ENCODE measurements around the gene UBTF. TPM values are rescaled to one million over a fixed set of nuclear protein-coding genes. Genes with fewer than 3 reads are reported as not detected.

Gene UBTF
- total RNA-seq, 4 donors from 2014 or later, result 38.9 to 57.4 (median 51.0) TPM

- DNase-seq, result no peak
- WGBS, 2 donors, result 80 to 93% methylated on average over 2 to 3 of the region's 14 CpGs
- Histone ChIP-seq H3K27me3 (no peaks in the 10 kb centered on the region), H3K36me3 (peaks cover 7 to 65% (median 8%) of the 10 kb centered on the region in 3 donors), H3K9me3 (no peaks in the 10 kb centered on the region), H3K4me1 (no peaks in the 10 kb centered on the region), H3K27ac (no peak overlapping the region), H3K4me3 (no peak overlapping the region)
- intact Hi-C loops (cut with DNase I), result no loop called here
- TF ChIP-seq CTCF (IDR thresholded peaks at IDR 0.05) (no peak), POLR2A (IDR thresholded peaks at IDR 0.05) (no peak)
Observed at GRCh38 chr17:44178133-44178532, 41.3 kb downstream of the UBTF start.

- no peak for TF ChIP-seq POLR2A (IDR thresholded peaks at IDR 0.05)
- no peak for TF ChIP-seq CTCF (IDR thresholded peaks at IDR 0.05)
- Histone ChIP-seq H3K36me3 (peaks cover 7 to 60% (median 8%) of the 10 kb centered on the region in 3 donors), H3K27me3 (no peaks in the 10 kb centered on the region), H3K4me3 (no peak overlapping the region), H3K9me3 (no peaks in the 10 kb centered on the region), H3K27ac (no peak overlapping the region), H3K4me1 (no peaks in the 10 kb centered on the region)
- DNase-seq, result no peak
- intact Hi-C loops (cut with DNase I), result no loop called here
- WGBS, 2 donors, result 90% methylated on average over 2 of the region's 4 CpGs; no CpG with 5 or more reads in 1 of the 2 donors
Observed at GRCh38 chr17:44177640-44178039, 41.8 kb downstream of the UBTF start.

- H3K4me1 ChIP-seq, result no peaks in the 10 kb centered on the region
- DNase-seq, result no peak
- no peak overlapping the region for H3K4me3 ChIP-seq
- TF ChIP-seq POLR2A (IDR thresholded peaks at IDR 0.05) (no peak), CTCF (IDR thresholded peaks at IDR 0.05) (no peak)
- WGBS, 2 donors, result 60 to 97% methylated on average over 1 to 20 of the region's 54 CpGs
- intact Hi-C loops (cut with DNase I), result no loop called here
- H3K9me3 ChIP-seq, result no peaks in the 10 kb centered on the region
- no peak overlapping the region for H3K27ac ChIP-seq
- H3K27me3 ChIP-seq, result no peaks in the 10 kb centered on the region
- peaks cover 1 to 52% (median 5%) of the 10 kb centered on the region in 3 donors for H3K36me3 ChIP-seq
Observed at GRCh38 chr17:44176671-44177501, 42.6 kb downstream of the UBTF start.

GRCh38 chr17:44176257-44176656, 43.2 kb downstream of the UBTF start:
- TF ChIP-seq CTCF (IDR thresholded peaks at IDR 0.05), result no peak
- TF ChIP-seq POLR2A (IDR thresholded peaks at IDR 0.05), result no peak
- Histone ChIP-seq H3K27ac (no peak overlapping the region), H3K9me3 (no peaks in the 10 kb centered on the region), H3K4me3 (no peak overlapping the region), H3K27me3 (no peaks in the 10 kb centered on the region), H3K36me3 (peaks cover 0 to 47% (median 5%) of the 10 kb centered on the region in 3 donors), H3K4me1 (no peaks in the 10 kb centered on the region)
- no peak for DNase-seq
- intact Hi-C loops (cut with DNase I), result no loop called here
- WGBS, 2 donors, result 83% methylated on average over 1 of the region's 1 CpG; no CpG with 5 or more reads in 1 of the 2 donors

- peaks cover 0 to 10% (median 5%) of the 10 kb centered on the region in 3 donors for H3K4me1 ChIP-seq
- intact Hi-C loops (cut with DNase I), result no loop called here
- no peaks in the 10 kb centered on the region for H3K27me3 ChIP-seq
- peaks cover 0 to 46% (median 5%) of the 10 kb centered on the region in 3 donors for H3K36me3 ChIP-seq
- 92% methylated on average over 2 of the region's 2 CpGs; no CpG with 5 or more reads in 1 of the 2 donors for WGBS, 2 donors
- H3K27ac ChIP-seq, result no peak overlapping the region
- TF ChIP-seq POLR2A (IDR thresholded peaks at IDR 0.05) (no peak), CTCF (IDR thresholded peaks at IDR 0.05) (no peak)
- no peak for DNase-seq
- no peak overlapping the region for H3K4me3 ChIP-seq
- no peaks in the 10 kb centered on the region for H3K9me3 ChIP-seq
Observed at GRCh38 chr17:44174427-44174826, 45.0 kb downstream of the UBTF start.
